ENCODE measurements around the gene TMEM161A. TPM values are rescaled to one million over a fixed set of nuclear protein-coding genes. Genes with fewer than 3 reads are reported as not detected.
A peak's percentile ranks its signal among the peaks of the same experiment; 100 is the strongest.

Gene TMEM161A
- total RNA-seq, 2 donors from 2014 or later, result 16.8 to 22.2 TPM

DNA sequence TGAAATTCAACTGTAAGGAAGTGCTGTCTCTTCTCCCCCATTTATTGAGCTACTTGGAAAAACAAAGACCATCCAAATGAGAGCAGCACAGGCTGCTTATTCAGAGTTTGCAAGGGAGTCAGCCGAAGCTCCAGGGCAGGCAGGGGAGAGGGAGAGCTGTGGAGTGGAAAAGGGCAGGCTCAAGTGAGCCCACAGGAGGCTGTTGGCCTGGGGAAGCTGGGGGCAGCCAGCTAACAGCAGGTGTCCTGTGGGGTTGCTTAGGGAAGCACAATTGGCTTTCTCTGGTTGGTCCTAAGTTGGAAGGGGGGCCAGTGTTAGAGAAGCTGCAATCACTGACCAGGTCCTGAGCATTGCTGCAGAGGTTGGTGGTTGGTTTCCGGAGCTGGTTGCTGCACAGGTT, 50.6 kb downstream of the TMEM161A start:
- TF ChIP-seq, protein P1, sequence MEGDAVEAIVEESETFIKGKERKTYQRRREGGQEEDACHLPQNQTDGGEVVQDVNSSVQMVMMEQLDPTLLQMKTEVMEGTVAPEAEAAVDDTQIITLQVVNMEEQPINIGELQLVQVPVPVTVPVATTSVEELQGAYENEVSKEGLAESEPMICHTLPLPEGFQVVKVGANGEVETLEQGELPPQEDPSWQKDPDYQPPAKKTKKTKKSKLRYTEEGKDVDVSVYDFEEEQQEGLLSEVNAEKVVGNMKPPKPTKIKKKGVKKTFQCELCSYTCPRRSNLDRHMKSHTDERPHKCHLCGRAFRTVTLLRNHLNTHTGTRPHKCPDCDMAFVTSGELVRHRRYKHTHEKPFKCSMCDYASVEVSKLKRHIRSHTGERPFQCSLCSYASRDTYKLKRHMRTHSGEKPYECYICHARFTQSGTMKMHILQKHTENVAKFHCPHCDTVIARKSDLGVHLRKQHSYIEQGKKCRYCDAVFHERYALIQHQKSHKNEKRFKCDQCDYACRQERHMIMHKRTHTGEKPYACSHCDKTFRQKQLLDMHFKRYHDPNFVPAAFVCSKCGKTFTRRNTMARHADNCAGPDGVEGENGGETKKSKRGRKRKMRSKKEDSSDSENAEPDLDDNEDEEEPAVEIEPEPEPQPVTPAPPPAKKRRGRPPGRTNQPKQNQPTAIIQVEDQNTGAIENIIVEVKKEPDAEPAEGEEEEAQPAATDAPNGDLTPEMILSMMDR (IDR thresholded peaks at IDR 0.05), result no peak
- Histone ChIP-seq H3K27me3 (no peaks in the 10 kb centered on the region), H3K4me1 (no peaks in the 10 kb centered on the region), H3K4me3 (no peak overlapping the region), H3K27ac (no peak overlapping the region), H3K9me3 (no peaks in the 10 kb centered on the region), H3K36me3 (no peaks in the 10 kb centered on the region)
- DNase-seq (ENCODE audit: low spot score), result no peak

DNA sequence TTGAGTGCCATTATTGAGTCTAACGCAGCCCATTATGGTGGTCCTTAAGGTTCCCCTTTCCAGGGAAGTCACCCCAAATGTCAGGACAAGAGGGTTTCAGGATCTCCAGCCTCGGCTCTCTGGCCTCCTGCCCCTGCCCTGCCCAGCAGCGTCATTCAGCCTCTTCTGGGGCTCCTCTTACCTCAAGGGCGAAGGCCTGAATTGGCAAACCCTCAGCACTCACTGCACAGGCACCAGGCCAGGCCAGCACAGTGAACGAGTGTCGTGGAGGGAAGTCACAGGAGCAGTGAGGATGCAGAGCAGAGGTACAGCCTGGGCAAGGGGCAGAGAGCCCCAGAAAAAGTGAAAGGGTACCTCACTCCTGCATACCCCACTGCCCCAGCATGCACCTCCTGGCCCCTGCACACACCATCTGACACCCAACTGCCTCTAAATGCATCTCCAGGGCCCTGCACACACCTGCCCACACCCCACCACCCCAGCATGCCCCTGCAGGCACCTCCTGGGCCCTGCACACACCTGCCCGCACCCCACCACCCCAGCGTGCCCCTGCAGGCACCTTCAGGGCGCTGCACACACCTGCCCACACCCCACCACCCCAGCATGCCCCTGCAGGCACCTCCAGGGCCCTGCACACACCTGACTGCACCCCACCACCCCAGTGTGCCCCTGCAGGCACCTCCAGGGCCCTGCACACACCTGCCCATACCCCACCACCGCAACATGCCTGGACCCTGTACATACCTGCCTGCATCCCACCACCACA, 54.7 kb downstream of the TMEM161A start:
- Histone ChIP-seq H3K4me3 (no peak overlapping the region), H3K4me1 (peaks cover 0 to 11% of the 10 kb centered on the region in 2 donors), H3K27ac (no peak overlapping the region), H3K9me3 (no peaks in the 10 kb centered on the region), H3K36me3 (no peaks in the 10 kb centered on the region), H3K27me3 (no peaks in the 10 kb centered on the region)
- no peak for DNase-seq (ENCODE audit: low spot score)
- TF ChIP-seq, protein P1 (IDR thresholded peaks at IDR 0.05), result no peak

DNA sequence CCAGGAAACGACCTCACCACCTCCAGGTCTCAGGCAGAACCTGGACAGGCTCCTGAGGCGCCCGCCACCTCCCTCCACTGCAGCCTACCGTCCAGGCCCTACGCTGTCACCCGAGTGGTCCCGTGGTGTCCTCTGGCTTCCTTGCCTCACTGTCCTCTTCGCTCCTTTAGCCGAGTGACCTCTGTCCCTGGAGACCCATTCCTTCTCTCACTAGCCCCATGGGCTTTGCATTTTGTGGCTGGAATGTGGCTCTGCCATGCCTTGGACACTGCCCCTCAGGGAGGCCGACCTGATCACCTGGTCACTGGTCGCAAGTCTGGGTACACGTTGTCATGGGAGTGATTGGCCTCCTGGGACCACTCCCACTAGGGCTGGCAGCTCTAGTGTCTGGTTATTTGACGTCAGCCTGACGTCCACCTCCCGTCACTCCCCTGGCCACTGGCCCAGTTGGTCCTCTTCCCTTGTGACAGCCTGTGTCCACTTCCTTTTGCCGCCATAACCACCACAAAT, 56.6 kb downstream of the TMEM161A start:
- Histone ChIP-seq H3K4me3 (no peak overlapping the region), H3K27me3 (no peaks in the 10 kb centered on the region), H3K9me3 (no peaks in the 10 kb centered on the region), H3K36me3 (no peaks in the 10 kb centered on the region), H3K27ac (peak overlapping the region in 1 of 2 donors; percentile 29), H3K4me1 (peaks cover 0 to 11% of the 10 kb centered on the region in 2 donors)
- DNase-seq (ENCODE audit: low spot score), result no peak
- TF ChIP-seq, protein P1 (IDR thresholded peaks at IDR 0.05), result no peak

DNA sequence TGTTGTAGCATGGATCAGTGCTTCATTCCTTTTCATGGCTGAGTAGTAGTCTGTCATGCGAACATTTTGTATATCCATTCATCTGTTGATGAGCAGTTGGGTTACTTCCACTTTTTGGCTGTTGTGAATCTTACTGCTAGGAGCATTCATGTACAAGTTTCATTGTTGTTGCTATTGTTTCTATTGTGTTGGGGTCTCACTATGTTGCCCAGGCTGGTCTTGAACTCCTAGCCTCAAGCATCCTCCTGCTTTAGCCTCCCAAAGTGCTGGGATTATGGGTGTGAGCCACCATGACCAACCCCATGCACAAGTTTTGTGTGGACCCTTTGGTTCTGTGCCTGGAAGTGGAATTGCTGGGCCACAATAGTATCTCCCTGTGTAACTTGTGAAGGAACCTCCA, 58.7 kb downstream of the TMEM161A start:
- Histone ChIP-seq H3K27ac (no peak overlapping the region), H3K4me1 (peaks cover 0 to 11% of the 10 kb centered on the region in 2 donors), H3K9me3 (no peaks in the 10 kb centered on the region), H3K36me3 (no peaks in the 10 kb centered on the region), H3K4me3 (no peak overlapping the region), H3K27me3 (no peaks in the 10 kb centered on the region)
- TF ChIP-seq, protein P1 (IDR thresholded peaks at IDR 0.05), result no peak
- no peak for DNase-seq (ENCODE audit: low spot score)

DNA sequence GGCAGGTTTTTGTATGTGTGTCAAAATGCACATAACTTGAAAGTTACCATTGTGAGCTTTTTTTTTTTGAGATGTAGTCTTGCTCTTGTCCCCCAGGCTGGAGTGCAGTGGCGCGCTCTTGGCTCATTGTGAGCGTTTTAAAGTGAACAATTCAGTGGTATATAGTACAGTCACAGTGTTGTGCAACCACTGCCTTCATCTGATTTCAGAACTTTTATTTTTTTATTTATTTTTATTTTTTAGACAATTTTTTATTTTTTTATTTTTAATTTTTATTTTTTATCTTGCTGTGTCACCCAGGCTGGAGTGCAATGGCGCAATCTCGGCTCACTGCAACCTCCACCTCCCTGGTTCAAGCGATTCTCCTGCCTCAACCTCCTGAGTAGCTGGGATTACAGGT, 59.5 kb downstream of the TMEM161A start:
- H3K36me3 ChIP-seq, result no peaks in the 10 kb centered on the region
- H3K27ac ChIP-seq, result no peak overlapping the region
- TF ChIP-seq, protein P1 (IDR thresholded peaks at IDR 0.05), result no peak
- H3K4me1 ChIP-seq, result peaks cover 0 to 11% of the 10 kb centered on the region in 2 donors
- no peak for DNase-seq (ENCODE audit: low spot score)
- no peaks in the 10 kb centered on the region for H3K27me3 ChIP-seq
- no peak overlapping the region for H3K4me3 ChIP-seq
- no peaks in the 10 kb centered on the region for H3K9me3 ChIP-seq

All from right atrium auricular region (tissue), 2 donors.